Upper lobe of left lung (tissue), 6 donors: ENCODE measurements around the gene SYN1. TPM values are rescaled to one million over a fixed set of nuclear protein-coding genes. Genes with fewer than 3 reads are reported as not detected.

Source experiments
- ATAC-seq, 2 donors: fragments of 200-7000 bp; cut with Tn5 transposase; one replicate each; pipeline ENCODE4 v1.9.1; 2022; ENCODE audit warnings: mild to moderate bottlenecking in 2 of 2, moderate library complexity in 2 of 2; ENCODE audit not compliant: low FRiP score in 2 of 2
- DNase-seq, 2 donors: peaks; one replicate each; pipeline ENCODE4 v3.0.0-alpha.2; 2019 to 2020
- H3K27ac ChIP-seq, 4 donors: fragments of 200-600 bp; sonication (generic); one replicate each; pipeline ENCODE4 v1.5.1; 2016 to 2019
- H3K27me3 ChIP-seq, 4 donors: fragments of 200-600 bp; sonication (generic); one replicate each; pipeline ENCODE4 v1.5.1; 2017 to 2019
- H3K36me3 ChIP-seq, 4 donors: fragments of 200-600 bp; sonication (generic); one replicate each; pipeline ENCODE4 v1.5.1; 2016 to 2019
- H3K4me1 ChIP-seq, 4 donors: fragments of 200-600 bp; sonication (generic); one replicate each; pipeline ENCODE4 v1.5.1; 2018 to 2019
- H3K4me3 ChIP-seq, 4 donors: fragments of 200-600 bp; sonication (generic); one replicate each; pipeline ENCODE4 v1.5.1; 2017 to 2019; ENCODE audit warnings: mild to moderate bottlenecking in 2 of 4, moderate library complexity in 1 of 4
- H3K9me3 ChIP-seq, 4 donors: fragments of 200-600 bp; sonication (generic); one replicate each; pipeline ENCODE4 v1.5.1; 2018 to 2019
- CTCF ChIP-seq, 6 experiments: fragments of 450-650 bp in 4 of 6; fragments of 200-600 bp in 2 of 6; sonication (generic) in 2 of 6; IDR thresholded peaks; one replicate each; pipeline ENCODE4 v1.5.1; 2016 to 2019; ENCODE audit warnings: antibody characterized with exemption in 6 of 6
- EP300 ChIP-seq, 4 donors: sonication (generic); formaldehyde crosslinking; IDR thresholded peaks; one replicate each; pipeline ENCODE4 v1.5.1; 2017; ENCODE audit warnings: antibody characterized with exemption in 4 of 4, control low read depth in 2 of 4
- POLR2A ChIP-seq, 4 donors: fragments of 450-650 bp; IDR thresholded peaks; one replicate each; pipeline ENCODE4 v1.5.1; 2016 to 2017; ENCODE audit warnings: antibody characterized with exemption in 4 of 4, mild to moderate bottlenecking in 2 of 4
- POLR2AphosphoS5 ChIP-seq, 2 donors: sonication (generic); formaldehyde crosslinking; IDR thresholded peaks; one replicate each; pipeline ENCODE4 v1.5.1; 2017; ENCODE audit warnings: antibody characterized with exemption in 2 of 2
- WGBS, 2 donors: methylation state at CpG; one replicate each; pipeline ENCODE4 v1.1.5; 2017 to 2018; 5-methylcytosine and 5-hydroxymethylcytosine counted together
- total RNA-seq, 6 donors: library from RNA; depleted of rRNA in 4 of 6; stranded (reverse); fragments of >200 nt in 4 of 6; gene quantifications; one replicate each; pipeline versions ENCODE4 v1.1.0 to v1.2.1, GENCODE V29; 2016 to 2021
- donor health status: DM: no; HTN: no; CAD: no; lungs with moderate emphysema.
- donor health status: DM: no; HTN: yes; CAD: no; lungs with severe emphysema.

SYN1 gene
- total RNA-seq, 6 donors from 2014 or later: 0.20 to 11.5 (median 0.56) TPM

- ATAC-seq (no peak), DNase-seq (no peak)
- peaks cover 0 to 47% (median 23%) of the 10 kb centered on the region in 4 donors for H3K36me3 ChIP-seq
- no peak for TF ChIP-seq POLR2A (IDR thresholded peaks at IDR 0.05)
- no peak for TF ChIP-seq POLR2AphosphoS5 (IDR thresholded peaks at IDR 0.05)
- no peak for TF ChIP-seq CTCF (IDR thresholded peaks at IDR 0.05)
- no peak for TF ChIP-seq EP300 (IDR thresholded peaks at IDR 0.05)
- no peaks in the 10 kb centered on the region for H3K27me3 ChIP-seq
- 86 to 89% methylated on average over 8 to 13 of the region's 13 CpGs for WGBS, 2 donors
- H3K27ac ChIP-seq: no peak overlapping the region
- H3K4me1 ChIP-seq: peaks cover 0 to 7% (median 1%) of the 10 kb centered on the region in 4 donors
- no peaks in the 10 kb centered on the region for H3K9me3 ChIP-seq
- H3K4me3 ChIP-seq: no peak overlapping the region
These were observed 47.8 kb downstream of the SYN1 start for GRCh38 chrX:47571896-47572295.

- no peak overlapping the region for H3K27ac ChIP-seq
- no peaks in the 10 kb centered on the region for H3K27me3 ChIP-seq
- no peak overlapping the region for H3K4me3 ChIP-seq
- H3K9me3 ChIP-seq: no peaks in the 10 kb centered on the region
- peaks cover 0 to 7% (median 1%) of the 10 kb centered on the region in 4 donors for H3K4me1 ChIP-seq
- no peak for ATAC-seq
- no peak for DNase-seq
- TF ChIP-seq EP300 (IDR thresholded peaks at IDR 0.05): no peak
- TF ChIP-seq POLR2AphosphoS5 (IDR thresholded peaks at IDR 0.05): no peak
- TF ChIP-seq CTCF (IDR thresholded peaks at IDR 0.05): no peak
- no peak for TF ChIP-seq POLR2A (IDR thresholded peaks at IDR 0.05)
- H3K36me3 ChIP-seq: peaks cover 0 to 54% (median 26%) of the 10 kb centered on the region in 4 donors
- 80 to 88% methylated on average over 1 to 11 of the region's 11 CpGs for WGBS, 2 donors
These were observed 48.4 kb downstream of the SYN1 start for GRCh38 chrX:47571215-47571614.

GRCh38 chrX:47570794-47571193 is 48.9 kb downstream of the SYN1 start:
- peaks cover 0 to 7% (median 1%) of the 10 kb centered on the region in 4 donors for H3K4me1 ChIP-seq
- H3K9me3 ChIP-seq: no peaks in the 10 kb centered on the region
- 92 to 96% methylated on average over 2 to 8 of the region's 8 CpGs for WGBS, 2 donors
- no peak overlapping the region for H3K27ac ChIP-seq
- peaks cover 0 to 58% (median 26%) of the 10 kb centered on the region in 4 donors for H3K36me3 ChIP-seq
- no peak overlapping the region for H3K4me3 ChIP-seq
- DNase-seq (no peak), ATAC-seq (no peak)
- TF ChIP-seq CTCF (IDR thresholded peaks at IDR 0.05): no peak
- no peak for TF ChIP-seq POLR2A (IDR thresholded peaks at IDR 0.05)
- TF ChIP-seq EP300 (IDR thresholded peaks at IDR 0.05): no peak
- no peak for TF ChIP-seq POLR2AphosphoS5 (IDR thresholded peaks at IDR 0.05)
- no peaks in the 10 kb centered on the region for H3K27me3 ChIP-seq

GRCh38 chrX:47568656-47569295 is 50.9 kb downstream of the SYN1 start:
- 94 to 100% methylated on average over 3 to 13 of the region's 13 CpGs for WGBS, 2 donors
- H3K27me3 ChIP-seq: no peaks in the 10 kb centered on the region
- H3K4me3 ChIP-seq: no peak overlapping the region
- TF ChIP-seq POLR2AphosphoS5 (IDR thresholded peaks at IDR 0.05): no peak
- TF ChIP-seq CTCF (IDR thresholded peaks at IDR 0.05): peak; percentile 5 to 42 (median 15)
- peaks cover 0 to 72% (median 36%) of the 10 kb centered on the region in 4 donors for H3K36me3 ChIP-seq
- no peak for DNase-seq
- no peak for ATAC-seq
- H3K4me1 ChIP-seq: peaks cover 0 to 4% (median 1%) of the 10 kb centered on the region in 4 donors
- H3K9me3 ChIP-seq: no peaks in the 10 kb centered on the region
- H3K27ac ChIP-seq: no peak overlapping the region

- Histone ChIP-seq H3K4me3 (no peak overlapping the region), H3K27me3 (no peaks in the 10 kb centered on the region), H3K9me3 (no peaks in the 10 kb centered on the region), H3K36me3 (peaks cover 0 to 82% (median 39%) of the 10 kb centered on the region in 4 donors), H3K4me1 (peaks cover 4 to 13% (median 12%) of the 10 kb centered on the region in 4 donors), H3K27ac (no peak overlapping the region)
- ATAC-seq (no peak), DNase-seq (no peak)
- WGBS, 2 donors: 88 to 94% methylated on average over 9 to 11 of the region's 11 CpGs
- no peak for TF ChIP-seq POLR2A (IDR thresholded peaks at IDR 0.05)
- no peak for TF ChIP-seq EP300 (IDR thresholded peaks at IDR 0.05)
- no peak for TF ChIP-seq POLR2AphosphoS5 (IDR thresholded peaks at IDR 0.05)
- no peak for TF ChIP-seq CTCF (IDR thresholded peaks at IDR 0.05)
These were observed 52.8 kb downstream of the SYN1 start for GRCh38 chrX:47566841-47567240.
